Activated CD8-positive, alpha-beta memory T cell treated with anti-CD3 and anti-CD28 coated beads, Interleukin-2, amount 10 ng/mL, durations not matched to agents 7 days and 5 days (primary cell): ENCODE data around the gene ENPP6. TPM values are rescaled to one million over a fixed set of nuclear protein-coding genes. Genes with fewer than 3 reads are reported as not detected.
A peak's percentile ranks its signal among the peaks of the same experiment; 100 is the strongest.
"Not testable (repeated sequence)": the region's sequence is repeated elsewhere in the genome, so short reads cannot be mapped to it uniquely, and the experiment has no call there.

Source experiments
- ATAC-seq: fragments of 150-1000 bp; cut with Tn5 transposase; one replicate; pipeline ENCODE4 v1.10.0; 2021; ENCODE audit warnings: moderate library complexity
- CTCF ChIA-PET: fragments of 350-600 bp; sonication (Branson Sonifier 250); formaldehyde crosslinking; loops from one replicate; lab custom pipeline; 2021; ENCODE audit warnings: antibody characterized with exemption; lab: Charles Lee
- DNase-seq: peaks from one replicate; pipeline ENCODE4 v3.0.0-alpha.2; 2020
- H3K27ac Mint-ChIP-seq: one replicate; pipeline ENCODE4 v1.8.0; 2021; ENCODE audit warnings: mild to moderate bottlenecking, mixed read lengths
- H3K27me3 Mint-ChIP-seq: one replicate; pipeline ENCODE4 v1.8.0; 2021; ENCODE audit warnings: mixed read lengths
- H3K36me3 Mint-ChIP-seq: one replicate; pipeline ENCODE4 v1.8.0; 2021; ENCODE audit warnings: mild to moderate bottlenecking, mixed read lengths
- H3K4me1 Mint-ChIP-seq: one replicate; pipeline ENCODE4 v1.8.0; 2021; ENCODE audit warnings: mixed read lengths
- H3K4me3 Mint-ChIP-seq: one replicate; pipeline ENCODE4 v1.8.0; 2021; ENCODE audit warnings: mild to moderate bottlenecking, moderate library complexity, mixed read lengths
- H3K9me3 Mint-ChIP-seq: one replicate; pipeline ENCODE4 v1.8.0; 2022; ENCODE audit warnings: low read depth, mixed read lengths
- total RNA-seq, 2 experiments: library from RNA; stranded (reverse); gene quantifications; one replicate each; pipeline ENCODE4 v1.2.3, GENCODE V29; 2021

ENPP6 gene
- total RNA-seq, 2 experiments from 2014 or later, result 6.2 to 6.9 TPM

DNA sequence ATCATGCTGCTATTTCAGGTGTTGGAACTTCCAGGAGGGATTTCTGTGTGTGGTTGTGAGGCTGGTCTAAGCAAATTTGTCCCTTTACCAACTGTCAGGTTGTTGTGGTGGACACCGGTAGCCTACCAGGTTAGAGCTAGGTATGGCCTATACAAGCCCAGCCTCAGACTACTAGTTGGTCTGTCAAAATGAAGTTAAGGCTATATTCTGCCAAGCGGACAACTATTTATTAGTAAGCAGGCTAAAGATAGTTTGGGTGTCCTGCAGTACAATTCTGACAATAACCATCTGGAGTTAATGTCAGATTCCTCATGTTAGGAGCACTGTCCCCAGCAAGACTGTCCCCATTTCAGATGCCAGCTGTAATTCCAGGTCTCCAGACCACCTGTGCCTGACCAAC lies 13.9 kb upstream of the ENPP6 start:
- Mint-ChIP-seq H3K27me3 (no peaks in the 10 kb centered on the region), H3K36me3 (peaks cover 21% of the 10 kb centered on the region), H3K4me1 (peaks cover 80% of the 10 kb centered on the region), H3K9me3 (peaks cover 3% of the 10 kb centered on the region), H3K4me3 (no peak overlapping the region), H3K27ac (no peak overlapping the region)
- CTCF ChIA-PET, result interaction anchor here (0.6 to 3.4 kb wide), 4 partner anchors 18 to 84 kb away, joined by 3 to 17 read pairs (median 3); no protein-coding TSS in a partner anchor
- ATAC-seq, result no peak
- no peak for DNase-seq

DNA sequence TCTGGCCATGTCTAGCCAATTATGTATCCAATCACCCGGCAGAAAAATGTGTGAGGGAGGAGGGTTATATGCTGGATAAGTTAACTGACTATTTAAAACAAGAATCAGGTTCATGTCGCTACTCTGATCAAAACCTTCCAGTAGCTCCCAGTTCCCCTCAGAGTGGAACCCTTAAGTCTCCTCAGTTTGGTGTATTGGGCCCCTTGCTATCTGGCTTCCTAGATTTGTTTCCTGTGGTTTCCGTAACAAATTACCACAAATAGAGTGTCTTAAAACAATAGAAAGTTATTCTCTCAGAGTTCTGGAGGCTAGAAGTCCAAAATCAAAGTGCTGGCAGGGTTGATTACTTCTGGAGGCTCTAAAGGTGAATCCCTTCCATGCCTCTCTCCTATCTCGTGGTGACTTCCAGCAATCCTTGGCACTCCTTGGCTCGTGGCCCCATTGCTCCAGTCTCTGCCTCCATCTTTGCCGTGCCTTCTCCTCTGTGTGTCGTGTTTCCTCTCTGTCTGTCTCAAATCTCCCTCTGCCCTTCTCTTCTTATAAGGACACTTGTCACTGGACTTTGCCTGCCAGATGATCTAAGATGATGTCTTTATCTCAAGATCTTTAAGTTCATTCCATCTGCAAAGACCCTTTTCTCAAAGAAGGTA lies 10.5 kb upstream of the ENPP6 start:
- Mint-ChIP-seq H3K27me3 (no peaks in the 10 kb centered on the region), H3K4me1 (peaks cover 58% of the 10 kb centered on the region)

DNA sequence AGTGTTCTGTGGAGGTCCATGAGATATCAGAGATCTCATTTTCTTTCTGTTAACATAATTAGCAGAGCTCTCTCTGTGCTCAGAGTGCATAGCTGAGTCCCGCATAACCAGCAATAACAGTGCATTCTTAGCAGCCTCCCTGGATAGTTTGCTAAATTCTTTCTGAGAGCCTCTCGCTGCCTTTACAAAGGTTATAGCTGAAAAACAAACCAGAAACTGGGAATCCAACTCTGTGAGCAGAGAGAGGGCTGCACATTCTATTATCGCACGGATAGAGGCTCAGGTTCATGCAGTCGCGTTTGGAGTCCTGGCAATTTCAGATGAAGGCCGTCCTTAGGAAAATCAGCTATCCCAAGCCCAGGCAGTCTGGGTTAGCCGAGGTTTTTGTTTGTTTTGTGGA lies 1.2 kb downstream of the ENPP6 start:
- no peak overlapping the region for H3K4me3 Mint-ChIP-seq
- DNase-seq (no peak), ATAC-seq (no peak)
- no peak overlapping the region for H3K27ac Mint-ChIP-seq
- H3K9me3 Mint-ChIP-seq, result no peaks in the 10 kb centered on the region
- peaks cover 3% of the 10 kb centered on the region for H3K4me1 Mint-ChIP-seq
- CTCF ChIA-PET, result no interaction called here
- H3K36me3 Mint-ChIP-seq, result peaks cover 17% of the 10 kb centered on the region
- H3K27me3 Mint-ChIP-seq, result peaks cover 25% of the 10 kb centered on the region

More for the DNA sequence above, 10.5 kb upstream of the ENPP6 start:
- CTCF ChIA-PET, result interaction anchor here (1.5 to 3.7 kb wide), 4 partner anchors 10 to 62 kb away, joined by 3 to 13 read pairs (median 4); no protein-coding TSS in a partner anchor
- Mint-ChIP-seq H3K36me3 (peaks cover 22% of the 10 kb centered on the region), H3K4me3 (no peak overlapping the region), H3K27ac (peak overlapping the region; percentile 1), H3K9me3 (peaks cover 3% of the 10 kb centered on the region)
- ATAC-seq (no peak), DNase-seq (no peak)

DNA sequence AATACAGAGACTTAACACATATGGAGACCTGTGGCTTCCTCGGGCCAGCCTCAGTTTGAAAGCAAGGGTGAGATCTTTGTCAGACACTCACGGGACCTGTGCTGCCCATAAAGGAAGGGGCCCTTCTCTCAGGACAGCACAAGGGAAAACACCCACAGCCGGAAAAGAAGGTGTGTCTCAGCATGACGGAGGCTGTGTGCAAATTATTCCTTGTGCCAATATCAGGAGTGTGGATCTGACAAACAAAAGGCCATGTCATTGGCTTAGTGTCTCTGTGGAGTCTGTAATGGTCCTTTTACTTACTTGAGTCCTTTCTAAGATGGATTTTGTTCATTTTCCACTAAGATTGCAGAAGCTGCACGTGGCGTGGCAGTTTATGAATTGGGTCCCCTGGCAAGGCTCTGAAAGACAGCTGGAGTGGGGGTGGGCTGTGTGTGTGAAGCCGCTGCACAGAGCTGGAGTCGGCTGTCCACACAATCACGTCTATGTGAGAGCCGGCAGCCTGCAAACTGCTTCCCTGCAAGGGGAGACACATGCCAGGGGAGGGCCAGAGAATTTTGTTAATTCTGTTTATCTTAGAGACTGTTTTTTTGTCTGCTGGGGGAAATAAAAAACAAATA lies 1.9 kb downstream of the ENPP6 start:
- CTCF ChIA-PET, result no interaction called here
- Mint-ChIP-seq H3K27me3 (peaks cover 18% of the 10 kb centered on the region), H3K27ac (no peak overlapping the region), H3K9me3 (no peaks in the 10 kb centered on the region), H3K4me1 (no peaks in the 10 kb centered on the region), H3K36me3 (peaks cover 17% of the 10 kb centered on the region), H3K4me3 (no peak overlapping the region)
- DNase-seq (no peak), ATAC-seq (no peak)

DNA sequence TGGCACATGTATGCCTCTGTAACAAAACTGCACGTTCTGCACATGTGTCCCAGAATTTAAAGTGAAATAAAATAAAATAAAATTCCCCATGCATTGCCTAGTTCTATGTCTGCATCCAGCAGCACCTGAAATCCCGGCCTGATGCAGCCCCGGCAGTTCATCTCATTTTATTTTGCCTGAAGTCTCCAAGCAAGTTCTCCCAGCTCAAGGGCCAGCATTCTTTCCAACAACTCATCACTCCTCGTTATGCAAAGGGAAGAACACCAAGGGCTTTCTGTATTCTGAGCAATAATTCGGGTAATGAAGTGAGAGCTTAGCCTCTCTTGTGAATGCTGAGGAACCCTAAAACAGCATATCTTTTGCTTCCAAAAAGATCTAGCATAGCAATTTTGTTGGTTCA lies 2.7 kb downstream of the ENPP6 start:
- DNase-seq (no peak), ATAC-seq (no peak)
- CTCF ChIA-PET, result no interaction called here
- H3K9me3 Mint-ChIP-seq, result no peaks in the 10 kb centered on the region
- H3K27ac Mint-ChIP-seq, result no peak overlapping the region
- peaks cover 13% of the 10 kb centered on the region for H3K36me3 Mint-ChIP-seq
- H3K27me3 Mint-ChIP-seq, result peaks cover 16% of the 10 kb centered on the region
- no peak overlapping the region for H3K4me3 Mint-ChIP-seq
- no peaks in the 10 kb centered on the region for H3K4me1 Mint-ChIP-seq

DNA sequence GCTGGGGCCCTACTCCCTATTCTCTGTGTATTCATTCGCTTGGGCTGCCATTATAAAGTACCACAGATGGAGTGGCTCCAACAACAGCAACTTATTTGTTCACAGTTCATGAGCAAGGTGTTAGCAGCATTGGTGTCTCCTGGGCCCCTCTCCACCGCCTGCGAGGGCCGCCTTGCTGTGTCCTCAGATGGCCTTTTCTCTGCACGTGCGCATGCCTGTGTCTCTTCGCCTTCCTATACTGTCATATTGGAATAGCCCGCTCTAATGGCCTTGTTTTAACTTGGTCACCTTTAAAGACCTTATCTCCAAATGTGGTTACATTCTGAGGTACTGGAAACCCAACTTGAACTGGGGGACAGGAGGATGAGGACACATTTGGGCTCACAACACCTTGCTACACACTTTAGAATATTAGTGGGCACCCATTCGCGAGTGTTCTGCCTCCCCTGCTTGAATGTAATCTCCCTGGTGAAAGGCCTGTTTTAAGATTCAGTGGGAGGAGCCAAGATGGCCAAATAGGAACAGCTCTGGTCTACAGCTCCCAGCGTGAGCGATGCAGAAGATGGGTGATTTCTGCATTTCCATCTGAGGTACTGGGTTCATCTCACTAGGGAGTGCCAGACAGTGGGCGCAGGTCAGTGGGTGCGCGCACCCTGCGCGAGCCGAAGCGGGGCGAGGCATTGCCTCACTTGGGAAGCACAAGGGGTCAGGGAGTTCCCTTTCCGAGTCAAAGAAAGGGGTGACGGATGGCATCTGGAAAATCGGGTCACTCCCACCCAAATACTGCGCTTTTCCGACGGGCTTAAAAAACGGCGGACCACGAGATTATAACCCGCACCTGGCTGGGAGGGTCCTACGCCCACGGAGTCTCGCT lies 9.7 kb downstream of the ENPP6 start:
- H3K9me3 Mint-ChIP-seq, H3K36me3 Mint-ChIP-seq, ATAC-seq, H3K27me3 Mint-ChIP-seq, H3K4me1 Mint-ChIP-seq, H3K27ac Mint-ChIP-seq, DNase-seq, H3K4me3 Mint-ChIP-seq, CTCF ChIA-PET: not testable (repeated sequence)

DNA sequence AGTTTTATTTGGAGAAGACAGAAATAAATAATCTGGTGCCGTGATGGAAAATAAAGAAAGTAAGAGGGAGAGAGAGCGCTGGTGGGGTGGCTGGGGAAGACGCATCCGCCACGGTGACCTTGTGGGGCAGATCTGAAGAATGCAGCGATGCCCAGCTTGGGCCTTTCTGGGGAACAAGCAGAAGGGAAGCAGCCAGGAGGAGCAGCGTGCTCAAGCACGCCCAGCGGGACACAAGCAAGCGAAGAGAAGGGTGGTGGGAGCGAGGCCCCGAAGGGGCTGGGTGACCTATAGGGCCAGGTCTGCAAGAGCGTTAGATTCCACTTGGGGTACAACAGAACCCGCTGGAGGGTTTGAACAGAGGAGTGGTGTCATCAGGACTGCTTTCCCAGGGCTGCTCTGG lies 12.4 kb downstream of the ENPP6 start:
- CTCF ChIA-PET, result no interaction called here
- ATAC-seq, result no peak
- H3K27ac Mint-ChIP-seq, result no peak overlapping the region

DNA sequence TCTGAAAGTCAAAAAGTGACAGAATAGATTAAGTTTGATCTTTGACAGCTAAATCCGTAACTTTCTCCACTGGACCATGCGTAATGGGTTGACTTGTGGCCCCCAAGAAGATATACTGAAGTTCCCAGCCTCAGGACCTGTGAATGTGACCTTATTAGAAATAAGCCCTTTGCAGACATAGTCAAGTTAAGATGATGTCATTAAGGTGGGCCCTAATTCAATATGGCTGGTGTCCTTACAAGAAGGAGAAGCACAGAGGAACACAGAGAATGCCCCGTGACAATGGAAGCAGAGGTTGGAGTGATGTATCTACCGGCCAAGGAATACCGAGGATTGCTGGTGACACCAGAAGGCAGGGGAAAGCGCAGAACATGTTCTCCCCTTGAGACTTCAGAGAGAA lies 14.4 kb downstream of the ENPP6 start:
- no peaks in the 10 kb centered on the region for H3K4me1 Mint-ChIP-seq
- H3K4me3 Mint-ChIP-seq, result no peak overlapping the region
- no peak overlapping the region for H3K27ac Mint-ChIP-seq
- no peak for ATAC-seq
- no peaks in the 10 kb centered on the region for H3K9me3 Mint-ChIP-seq
- no peak for DNase-seq
- CTCF ChIA-PET, result no interaction called here
- peaks cover 6% of the 10 kb centered on the region for H3K27me3 Mint-ChIP-seq
- H3K36me3 Mint-ChIP-seq, result no peaks in the 10 kb centered on the region

More for the DNA sequence above, 12.4 kb downstream of the ENPP6 start:
- no peak for DNase-seq
- Mint-ChIP-seq H3K4me3 (no peak overlapping the region), H3K9me3 (no peaks in the 10 kb centered on the region), H3K27me3 (peaks cover 6% of the 10 kb centered on the region), H3K36me3 (peaks cover 1% of the 10 kb centered on the region), H3K4me1 (no peaks in the 10 kb centered on the region)

DNA sequence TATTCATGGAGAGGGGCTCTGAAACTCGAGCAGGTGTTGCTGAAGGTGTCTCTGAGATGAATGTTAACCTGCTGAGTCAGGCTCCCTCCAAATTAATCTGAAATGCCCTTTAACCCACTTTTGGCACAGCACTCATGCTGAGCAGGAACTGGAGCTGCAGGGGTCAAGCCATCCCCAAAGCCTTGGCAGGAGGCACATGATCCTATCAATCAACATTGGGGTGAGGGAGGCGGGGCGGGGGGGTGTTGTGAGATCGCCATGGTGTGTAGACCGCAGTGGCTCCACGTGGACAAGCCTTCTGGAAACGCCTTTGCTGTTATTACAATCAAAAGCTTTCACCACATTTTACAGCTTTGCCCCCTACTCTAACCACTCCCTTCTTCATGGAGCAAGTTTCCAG lies 16.5 kb downstream of the ENPP6 start:
- H3K4me3 Mint-ChIP-seq, result no peak overlapping the region
- no peaks in the 10 kb centered on the region for H3K9me3 Mint-ChIP-seq
- H3K4me1 Mint-ChIP-seq, result no peaks in the 10 kb centered on the region
- H3K36me3 Mint-ChIP-seq, result no peaks in the 10 kb centered on the region
- H3K27me3 Mint-ChIP-seq, result peaks cover 12% of the 10 kb centered on the region
- DNase-seq (no peak), ATAC-seq (no peak)
- CTCF ChIA-PET, result interaction anchor here (0.6 kb wide), 1 partner anchor 23 kb away, joined by 3 read pairs; no protein-coding TSS in a partner anchor
- H3K27ac Mint-ChIP-seq, result no peak overlapping the region

DNA sequence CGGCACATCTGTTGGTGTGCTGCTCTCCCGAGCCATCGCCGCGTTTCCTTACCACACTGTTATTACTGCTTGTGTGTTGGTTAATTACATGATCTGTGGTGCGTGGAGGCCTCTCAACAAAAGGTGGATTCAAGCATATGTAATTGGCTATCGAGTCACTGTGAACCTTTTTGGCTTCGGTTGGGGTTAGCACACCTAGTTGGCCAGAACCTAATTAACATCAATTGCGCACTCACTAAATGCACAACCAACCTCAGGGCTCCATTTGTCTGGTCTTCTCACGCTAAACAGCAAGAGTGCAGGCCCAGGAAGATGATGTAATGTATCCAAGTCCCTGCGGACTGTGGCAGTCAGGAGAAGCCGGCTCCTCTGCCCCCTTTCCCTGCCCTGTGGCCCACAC lies 17.4 kb downstream of the ENPP6 start:
- no peak for ATAC-seq
- no peaks in the 10 kb centered on the region for H3K4me1 Mint-ChIP-seq
- H3K4me3 Mint-ChIP-seq, result no peak overlapping the region
- no peaks in the 10 kb centered on the region for H3K36me3 Mint-ChIP-seq
- H3K27me3 Mint-ChIP-seq, result peaks cover 12% of the 10 kb centered on the region
- H3K9me3 Mint-ChIP-seq, result no peaks in the 10 kb centered on the region
- CTCF ChIA-PET, result no interaction called here
- no peak for DNase-seq
- H3K27ac Mint-ChIP-seq, result no peak overlapping the region

DNA sequence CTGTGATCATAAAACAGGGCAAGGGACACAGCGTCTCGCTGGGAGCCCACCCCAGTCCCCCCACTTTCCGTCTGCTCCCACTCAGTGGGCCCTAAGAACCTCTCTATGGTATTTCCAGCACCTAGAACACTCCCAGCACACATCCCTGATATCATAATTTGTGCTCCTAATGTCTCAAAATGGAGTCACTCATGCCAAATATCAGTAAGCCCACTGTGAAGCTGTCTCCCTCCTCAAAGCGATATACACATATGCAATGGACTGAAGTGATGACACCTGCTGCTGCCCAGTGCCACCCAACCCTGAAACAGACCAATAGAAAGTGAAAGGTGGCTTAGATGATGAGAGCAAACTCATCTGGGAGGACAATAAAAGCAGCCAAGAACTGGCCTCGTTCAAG lies 17.9 kb downstream of the ENPP6 start:
- CTCF ChIA-PET, result no interaction called here
- Mint-ChIP-seq H3K27me3 (peaks cover 12% of the 10 kb centered on the region), H3K4me3 (no peak overlapping the region)

DNA sequence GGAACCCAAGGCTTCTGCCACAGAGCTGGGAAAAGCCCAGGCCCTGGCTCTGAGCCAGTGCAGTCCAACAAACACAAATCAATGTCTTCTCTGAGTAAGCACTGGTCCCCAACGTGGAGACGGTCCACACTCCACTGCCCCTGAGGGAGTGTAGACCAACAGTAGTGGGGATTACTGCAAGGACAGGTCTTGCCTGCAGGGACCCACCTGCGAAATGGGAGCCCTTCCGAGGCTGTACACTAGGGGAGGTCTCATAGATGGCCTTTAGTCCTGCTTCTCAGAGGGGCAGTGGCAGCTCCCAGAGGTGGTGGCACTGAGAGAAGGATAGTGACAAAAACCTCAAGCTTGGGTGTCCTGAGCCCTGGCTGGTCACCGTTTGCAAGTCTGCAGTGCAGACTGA lies 19.5 kb downstream of the ENPP6 start:
- H3K9me3 Mint-ChIP-seq, result no peaks in the 10 kb centered on the region
- H3K36me3 Mint-ChIP-seq, result no peaks in the 10 kb centered on the region
- no peak overlapping the region for H3K27ac Mint-ChIP-seq
- peaks cover 12% of the 10 kb centered on the region for H3K27me3 Mint-ChIP-seq
- CTCF ChIA-PET, result no interaction called here
- no peak for DNase-seq
- H3K4me1 Mint-ChIP-seq, result no peaks in the 10 kb centered on the region
- ATAC-seq, result no peak
- no peak overlapping the region for H3K4me3 Mint-ChIP-seq

More for the DNA sequence above, 17.9 kb downstream of the ENPP6 start:
- no peak for DNase-seq
- no peaks in the 10 kb centered on the region for H3K9me3 Mint-ChIP-seq
- H3K27ac Mint-ChIP-seq, result no peak overlapping the region
- no peaks in the 10 kb centered on the region for H3K36me3 Mint-ChIP-seq
- no peak for ATAC-seq
- no peaks in the 10 kb centered on the region for H3K4me1 Mint-ChIP-seq

DNA sequence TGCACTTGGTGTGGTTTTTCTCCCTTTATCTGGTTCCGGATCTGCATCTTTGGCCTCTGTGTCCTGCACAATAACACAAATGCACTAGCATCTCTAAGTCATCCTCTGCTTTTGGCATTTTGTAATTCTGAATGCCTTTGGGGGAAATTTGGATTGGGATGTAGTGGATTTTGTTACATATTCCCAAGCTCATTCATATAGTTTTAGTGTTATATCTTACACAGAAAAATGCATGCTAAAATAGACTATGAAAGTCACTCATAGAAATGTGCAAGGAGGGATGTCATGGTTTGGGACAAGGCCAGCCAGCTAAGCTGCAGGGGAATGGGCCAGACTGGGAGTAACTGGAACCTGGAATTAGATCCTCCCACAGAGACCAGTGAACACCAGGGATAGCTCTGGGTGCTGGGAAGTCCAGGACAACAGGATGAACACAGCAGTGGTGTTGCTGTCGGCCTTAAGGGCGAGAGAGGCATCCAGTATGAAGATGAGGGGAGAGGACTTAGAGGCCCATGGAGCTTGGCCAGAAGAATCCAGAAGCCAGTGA lies 20.1 kb downstream of the ENPP6 start:
- peaks cover 15% of the 10 kb centered on the region for H3K27me3 Mint-ChIP-seq

More for the DNA sequence above, 20.1 kb downstream of the ENPP6 start:
- no peak overlapping the region for H3K4me3 Mint-ChIP-seq
- CTCF ChIA-PET, result no interaction called here
- ATAC-seq (no peak), DNase-seq (no peak)
- H3K36me3 Mint-ChIP-seq, result no peaks in the 10 kb centered on the region
- no peaks in the 10 kb centered on the region for H3K9me3 Mint-ChIP-seq
- H3K4me1 Mint-ChIP-seq, result no peaks in the 10 kb centered on the region
- no peak overlapping the region for H3K27ac Mint-ChIP-seq
